KOPT-K1 (cell line): ENCODE results near the gene PID1.

ENCODE experiments used
- H3K27ac ChIP-seq: fragments of 200-600 bp; sonication (generic); 2 replicates; pipeline ENCODE4 v1.5.1; 2016; ENCODE audit warnings: antibody characterized with exemption, mild to moderate bottlenecking, low read depth, low read length; ENCODE audit not compliant: poor library complexity, severe bottlenecking
- H3K36me3 ChIP-seq: fragments of 200-600 bp; sonication (generic); 2 replicates; pipeline ENCODE4 v1.5.1; 2017; ENCODE audit warnings: antibody characterized with exemption, mild to moderate bottlenecking, low read length, moderate library complexity; ENCODE audit not compliant: insufficient read depth
- H3K9me3 ChIP-seq: fragments of 200-600 bp; sonication (generic); 2 replicates; pipeline ENCODE4 v1.5.1; 2017; ENCODE audit warnings: antibody characterized with exemption, low read length, mild to moderate bottlenecking; ENCODE audit not compliant: insufficient read depth, poor library complexity, severe bottlenecking

The PID1 gene

DNA sequence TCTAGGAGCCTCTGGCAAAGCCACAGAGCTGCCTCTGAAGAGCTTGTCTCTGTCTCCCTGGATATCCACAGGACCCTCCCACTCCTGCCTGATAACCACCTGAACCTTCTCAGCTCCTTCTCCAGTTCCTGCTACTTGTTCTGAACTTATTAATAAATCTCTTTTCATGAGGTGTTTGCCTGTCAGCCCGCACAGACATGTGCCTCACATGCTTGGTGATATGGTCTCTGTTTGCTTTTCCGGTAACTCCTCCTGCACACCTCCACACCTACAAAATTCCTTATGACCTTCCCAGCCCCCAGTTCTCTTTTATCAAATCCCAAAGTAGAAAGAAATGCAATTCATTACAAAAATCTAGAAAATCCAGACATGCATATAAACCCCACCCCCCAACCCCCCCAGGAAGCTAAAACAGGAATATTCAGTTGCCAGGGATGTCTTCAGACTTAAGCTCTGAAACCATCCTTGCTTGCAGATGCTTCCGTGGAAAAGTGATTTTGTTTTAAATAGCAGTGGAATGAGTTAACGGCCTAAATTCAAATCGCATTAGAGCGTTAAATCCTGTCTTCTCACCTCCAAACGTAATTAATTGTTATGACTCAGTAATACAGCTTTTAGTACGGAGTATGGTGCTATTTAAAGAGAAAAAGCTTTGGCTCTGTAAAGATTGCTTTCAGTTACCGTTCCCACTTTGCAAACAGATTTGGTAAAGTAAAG is 2.1 kb upstream of the PID1 start:
- Histone ChIP-seq H3K27ac (no peak overlapping the region), H3K9me3 (no peaks in the 10 kb centered on the region), H3K36me3 (no peaks in the 10 kb centered on the region)

DNA sequence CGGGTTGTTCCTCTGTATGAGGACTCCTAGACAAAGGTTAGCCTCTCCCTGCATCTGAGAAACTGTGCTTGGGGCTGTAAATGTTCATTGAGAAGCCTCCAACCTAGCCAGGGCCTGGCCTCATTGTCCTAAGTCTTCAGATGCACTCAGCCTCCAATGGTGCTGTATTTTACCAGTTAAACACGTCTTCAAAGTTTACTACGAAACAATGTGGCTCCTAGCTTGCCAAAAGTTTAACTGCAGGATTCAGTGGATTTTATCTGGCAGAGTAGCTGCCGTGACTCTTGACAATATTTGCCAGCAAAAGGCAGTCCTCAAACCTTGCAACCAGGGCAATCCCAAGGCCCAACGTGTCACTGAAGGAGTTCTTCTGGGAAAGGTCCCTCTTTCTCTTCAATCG is 1.1 kb downstream of the PID1 start:
- no peak overlapping the region for H3K27ac ChIP-seq
- no peaks in the 10 kb centered on the region for H3K36me3 ChIP-seq
- H3K9me3 ChIP-seq, result no peaks in the 10 kb centered on the region

DNA sequence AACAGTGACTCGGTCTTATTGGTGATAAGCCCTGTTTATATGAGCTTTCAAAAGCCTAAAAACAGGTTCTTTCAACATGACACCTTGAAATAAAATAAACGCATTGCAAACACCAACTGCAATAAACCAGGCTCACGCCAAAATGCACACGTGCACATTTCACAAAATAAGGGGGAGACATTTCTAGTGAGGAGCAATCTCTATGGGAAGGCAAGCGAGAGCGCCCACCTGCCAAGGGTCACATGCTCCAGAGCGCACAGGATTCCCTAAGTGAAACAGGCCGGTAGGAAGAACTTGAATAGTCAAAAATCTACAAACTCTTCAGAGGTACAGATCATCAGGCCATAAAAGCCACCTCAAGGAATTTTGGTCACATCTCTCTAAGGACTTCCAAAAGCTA is 1.9 kb downstream of the PID1 start:
- no peaks in the 10 kb centered on the region for H3K9me3 ChIP-seq
- no peaks in the 10 kb centered on the region for H3K36me3 ChIP-seq
- no peak overlapping the region for H3K27ac ChIP-seq

DNA sequence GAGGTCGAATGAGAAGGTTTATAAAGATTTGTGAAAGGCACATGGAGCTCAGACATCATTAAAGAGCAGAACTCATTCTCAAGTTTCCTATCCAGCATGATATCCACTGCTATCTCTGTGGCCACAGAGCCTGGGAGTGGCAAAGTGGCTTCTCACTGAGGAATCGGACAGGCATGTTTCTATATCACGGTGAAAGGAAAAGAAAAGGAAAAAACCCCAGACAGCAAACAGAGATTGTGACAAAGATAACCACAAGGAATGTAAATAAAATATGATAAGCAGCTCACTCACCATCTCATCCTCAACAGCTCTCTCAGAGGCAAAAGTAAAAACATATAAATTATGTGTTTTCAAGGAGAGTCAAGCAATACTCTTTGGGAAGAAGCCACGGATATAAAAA is 2.5 kb downstream of the PID1 start:
- Histone ChIP-seq H3K9me3 (no peaks in the 10 kb centered on the region), H3K36me3 (no peaks in the 10 kb centered on the region), H3K27ac (no peak overlapping the region)

DNA sequence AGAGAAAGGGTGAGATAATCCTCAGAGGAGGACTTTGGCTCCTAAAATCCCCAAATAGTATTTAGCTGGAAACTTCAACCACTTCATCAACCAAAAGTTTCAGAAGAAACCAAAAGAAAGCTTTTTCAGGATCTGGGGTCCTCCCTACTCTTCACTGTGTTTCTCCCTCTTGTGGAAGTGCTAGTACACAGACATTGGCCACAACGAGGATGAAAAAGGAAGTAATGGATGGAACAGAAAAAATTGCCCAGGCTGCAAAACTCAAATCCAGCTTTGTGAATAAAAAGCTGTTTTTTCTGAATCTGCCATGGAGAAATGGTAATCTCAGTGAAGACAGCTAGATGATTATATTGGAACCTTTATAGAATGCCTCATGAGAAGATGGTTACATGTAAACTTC is 4.0 kb downstream of the PID1 start:
- no peaks in the 10 kb centered on the region for H3K9me3 ChIP-seq

DNA sequence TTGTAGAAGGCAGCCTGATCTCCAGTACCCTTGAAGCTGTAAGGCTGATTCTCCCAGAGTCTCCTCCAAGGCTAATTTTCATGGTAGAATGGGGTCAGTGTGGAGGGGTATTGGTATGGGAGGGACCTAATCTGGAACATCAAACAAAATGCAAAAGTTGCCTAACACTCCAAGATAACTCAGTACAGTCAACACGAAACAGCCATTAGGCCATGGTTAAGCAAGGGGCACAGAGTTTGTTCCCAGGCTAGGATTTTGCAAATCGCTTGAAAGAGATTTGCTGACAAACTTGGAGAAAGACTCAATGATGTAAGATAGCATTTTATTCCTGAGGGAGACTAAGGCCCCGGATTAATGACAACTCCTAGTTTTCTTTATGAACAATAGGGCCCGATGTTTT is 5.4 kb downstream of the PID1 start:
- H3K9me3 ChIP-seq, result no peaks in the 10 kb centered on the region
- no peak overlapping the region for H3K27ac ChIP-seq
- H3K36me3 ChIP-seq, result no peaks in the 10 kb centered on the region

More for the DNA sequence above, 4.0 kb downstream of the PID1 start:
- H3K27ac ChIP-seq, result no peak overlapping the region
- H3K36me3 ChIP-seq, result no peaks in the 10 kb centered on the region

DNA sequence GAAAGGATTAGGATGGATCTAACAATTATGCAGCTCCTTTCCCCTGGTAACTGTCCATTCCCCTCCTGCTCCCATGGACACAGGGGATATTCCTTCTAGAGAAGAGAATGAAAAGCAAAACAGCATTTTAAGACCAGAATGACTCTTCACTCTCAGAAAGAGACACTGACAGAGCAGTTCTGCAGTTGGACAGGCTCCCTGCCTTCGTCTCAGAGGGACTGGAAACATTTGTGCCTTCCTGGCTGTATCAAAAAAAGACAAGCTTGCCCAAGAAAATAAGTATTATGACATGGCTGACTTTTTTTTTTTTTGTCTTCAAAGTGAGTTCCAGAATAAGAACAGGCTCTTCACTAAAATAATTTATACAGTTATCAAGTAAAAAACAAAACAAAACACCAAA is 9.5 kb downstream of the PID1 start:
- no peak overlapping the region for H3K27ac ChIP-seq
- H3K36me3 ChIP-seq, result no peaks in the 10 kb centered on the region
- no peaks in the 10 kb centered on the region for H3K9me3 ChIP-seq

DNA sequence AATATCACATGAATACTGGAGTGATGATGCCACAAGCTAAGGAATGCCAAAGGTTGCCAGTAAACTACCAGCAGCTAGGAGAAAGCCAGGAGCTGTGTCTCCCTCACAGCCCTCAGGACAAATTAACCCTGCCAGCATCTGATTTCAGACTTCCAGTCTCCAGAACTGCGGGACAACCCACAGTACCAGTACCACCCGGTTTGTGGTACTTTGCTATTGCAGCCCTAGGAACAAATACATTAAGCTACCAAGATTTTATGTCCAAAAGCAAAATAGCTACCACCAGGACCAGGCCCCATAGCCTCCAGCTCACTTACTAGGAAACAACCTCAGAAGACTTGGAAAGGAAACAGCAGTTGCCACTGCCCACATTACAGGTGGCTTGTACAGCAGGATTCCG is 10.0 kb downstream of the PID1 start:
- Histone ChIP-seq H3K9me3 (no peaks in the 10 kb centered on the region), H3K36me3 (no peaks in the 10 kb centered on the region), H3K27ac (no peak overlapping the region)

DNA sequence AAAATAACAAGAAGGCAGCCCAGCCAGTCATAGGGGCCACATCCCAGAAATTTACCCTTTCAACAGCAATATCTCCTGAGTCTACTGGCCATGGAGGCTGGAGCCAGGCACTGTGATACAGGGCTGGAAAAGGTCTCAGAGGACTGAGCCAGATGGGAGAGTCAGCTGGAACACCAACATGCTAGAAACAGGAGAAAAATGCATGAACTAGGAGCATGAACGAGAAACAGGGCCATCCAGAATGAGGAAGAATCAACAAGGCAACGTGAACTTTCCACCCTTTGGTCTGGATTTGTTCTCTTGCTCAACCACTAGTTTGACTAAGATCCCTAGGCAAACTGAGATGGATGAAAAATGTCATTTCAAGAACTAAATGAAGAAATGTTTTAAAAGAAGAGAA is 13.1 kb downstream of the PID1 start:
- no peaks in the 10 kb centered on the region for H3K36me3 ChIP-seq
- H3K27ac ChIP-seq, result no peak overlapping the region
- H3K9me3 ChIP-seq, result no peaks in the 10 kb centered on the region

DNA sequence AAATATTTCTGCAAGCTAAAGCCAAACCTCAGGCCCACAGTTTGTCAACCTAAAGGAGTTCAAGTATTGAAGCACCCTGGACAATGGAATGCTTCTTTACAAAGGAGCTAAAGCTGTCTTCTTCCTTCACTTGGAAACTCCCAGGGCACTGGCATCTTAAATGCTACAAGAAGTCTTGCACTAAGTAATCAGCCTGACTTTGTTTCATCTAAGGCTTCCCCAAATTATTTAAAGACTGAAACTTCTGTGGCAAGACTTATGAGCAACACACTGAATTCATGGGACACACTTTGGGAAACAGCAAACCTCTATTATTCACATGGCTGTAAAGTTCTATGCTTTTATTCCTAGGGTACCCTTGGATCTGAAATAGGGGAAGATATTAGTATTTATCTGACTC is 14.7 kb downstream of the PID1 start:
- no peaks in the 10 kb centered on the region for H3K36me3 ChIP-seq
- H3K9me3 ChIP-seq, result no peaks in the 10 kb centered on the region

DNA sequence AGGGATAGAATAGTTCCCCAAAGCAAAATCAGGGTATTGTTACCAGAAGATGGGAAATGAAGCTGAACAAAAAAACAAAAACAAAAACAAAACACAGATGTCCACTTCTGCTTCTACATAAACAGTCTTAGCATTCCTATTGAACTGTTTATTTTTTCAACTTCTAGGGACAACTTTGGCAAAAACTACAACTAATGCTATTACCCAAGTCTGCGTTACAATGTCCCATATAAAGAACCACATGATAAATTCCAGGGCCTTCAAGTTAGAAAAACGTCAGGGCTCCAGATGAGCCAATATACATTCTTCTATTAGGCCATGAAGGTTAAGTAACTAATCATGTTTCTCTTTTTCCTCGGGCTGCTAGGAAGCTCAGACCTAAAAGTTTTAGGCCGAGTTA is 16.9 kb downstream of the PID1 start:
- Histone ChIP-seq H3K9me3 (no peaks in the 10 kb centered on the region), H3K27ac (no peak overlapping the region), H3K36me3 (no peaks in the 10 kb centered on the region)

More for the DNA sequence above, 14.7 kb downstream of the PID1 start:
- no peak overlapping the region for H3K27ac ChIP-seq

DNA sequence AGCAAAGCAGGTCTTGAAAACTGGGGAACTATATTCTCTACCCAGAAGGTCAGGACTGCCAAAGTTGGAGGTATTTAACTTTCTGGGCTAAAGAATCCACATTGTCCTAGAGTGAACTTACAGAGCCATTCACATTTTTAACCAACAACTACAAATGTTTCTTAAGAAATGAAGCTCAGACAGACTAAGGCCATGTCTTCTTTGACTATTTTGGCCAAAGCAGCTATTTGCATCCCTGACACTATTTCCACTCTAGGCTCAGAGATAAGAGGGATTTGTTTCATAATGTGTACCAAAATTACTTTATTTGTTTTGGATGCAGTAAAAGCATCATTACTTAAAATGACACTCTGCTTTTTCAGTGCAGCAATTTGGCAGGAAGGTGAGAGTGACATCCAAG is 18.1 kb downstream of the PID1 start:
- Histone ChIP-seq H3K27ac (no peak overlapping the region), H3K36me3 (no peaks in the 10 kb centered on the region), H3K9me3 (no peaks in the 10 kb centered on the region)

DNA sequence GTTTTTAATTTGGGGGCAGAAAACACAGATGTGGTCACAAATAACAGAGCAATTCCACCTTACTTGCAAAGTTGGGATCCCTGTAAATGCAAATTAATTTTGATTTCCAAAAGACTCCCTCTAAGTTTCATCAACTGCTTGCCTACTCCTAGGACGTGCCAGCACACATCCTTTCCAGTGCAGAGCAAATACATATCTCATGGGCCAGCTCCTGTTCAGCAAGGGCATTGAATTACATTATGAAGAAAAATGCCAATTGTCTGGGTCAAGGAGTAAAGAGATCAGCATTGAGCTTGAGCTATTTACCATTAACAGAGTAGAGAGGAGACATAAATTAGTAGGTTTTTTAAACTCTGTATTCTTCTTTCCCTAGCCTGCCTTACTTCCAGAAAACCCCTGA is 18.8 kb downstream of the PID1 start:
- H3K36me3 ChIP-seq, result no peaks in the 10 kb centered on the region
- H3K9me3 ChIP-seq, result no peaks in the 10 kb centered on the region
- no peak overlapping the region for H3K27ac ChIP-seq

DNA sequence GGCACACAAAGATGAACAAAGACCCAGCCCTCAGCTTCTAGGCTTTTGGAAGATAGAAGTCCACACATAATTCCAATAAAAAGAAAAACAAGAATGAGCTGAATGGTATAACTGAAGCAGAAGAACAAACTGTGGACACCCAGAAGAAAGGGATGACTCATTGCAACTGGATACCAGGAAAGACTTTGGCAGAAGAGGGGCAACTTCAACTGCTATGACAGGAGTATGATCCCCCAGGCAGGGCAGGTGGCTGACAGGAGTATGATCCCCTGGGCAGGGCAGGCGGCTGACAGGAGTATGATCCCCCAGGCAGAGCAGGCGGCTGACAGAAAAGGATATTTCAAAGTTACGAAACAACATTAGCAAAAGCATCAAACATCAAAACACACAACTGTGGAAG is 21.6 kb downstream of the PID1 start:
- H3K36me3 ChIP-seq, result no peaks in the 10 kb centered on the region
- H3K27ac ChIP-seq, result no peak overlapping the region
- H3K9me3 ChIP-seq, result no peaks in the 10 kb centered on the region

DNA sequence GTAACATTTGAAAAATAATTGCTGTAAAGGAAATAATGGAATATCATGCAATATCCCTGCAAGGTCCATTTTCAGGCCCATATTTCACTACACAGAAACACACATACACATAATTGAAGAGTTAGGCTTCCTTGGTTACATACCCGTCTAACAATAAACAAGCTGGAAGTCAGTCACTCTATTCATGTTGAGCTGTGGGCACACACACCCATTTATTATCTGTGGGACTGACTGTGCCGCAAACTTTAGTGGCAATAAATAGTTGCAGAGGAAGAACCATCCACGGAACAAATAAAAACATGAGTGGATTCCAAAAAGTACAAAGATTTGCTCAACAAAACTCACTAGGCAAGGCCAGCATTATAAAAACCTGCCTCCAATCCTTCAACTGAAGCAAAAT is 24.8 kb downstream of the PID1 start:
- Histone ChIP-seq H3K27ac (no peak overlapping the region), H3K9me3 (peaks cover 4% of the 10 kb centered on the region), H3K36me3 (no peaks in the 10 kb centered on the region)

DNA sequence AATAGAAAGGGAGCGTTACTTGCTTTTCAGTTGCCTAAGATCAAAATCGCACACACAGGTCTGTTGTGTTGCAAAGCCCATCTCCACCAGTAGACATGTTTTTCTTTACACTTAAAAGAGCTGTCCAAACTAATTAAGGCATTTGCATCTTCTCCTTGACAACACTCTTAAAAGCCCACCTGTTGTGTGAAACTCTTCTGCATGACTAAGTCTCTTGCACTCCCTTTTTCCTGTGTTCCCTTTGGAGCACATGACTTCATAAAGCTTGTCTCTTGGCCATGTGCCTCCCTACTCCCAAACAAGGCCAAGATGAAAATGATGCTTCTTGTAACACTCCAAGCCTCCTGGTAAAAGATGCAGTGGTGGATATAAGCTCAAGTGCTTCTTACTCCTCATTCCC is 26.1 kb downstream of the PID1 start:
- no peak overlapping the region for H3K27ac ChIP-seq
- no peaks in the 10 kb centered on the region for H3K36me3 ChIP-seq
- H3K9me3 ChIP-seq, result peaks cover 11% of the 10 kb centered on the region
